ENCODE results near the gene ILDR1.

- TF ChIP-seq CTCF (IDR thresholded peaks at IDR 0.05; ENCODE audit: poor library complexity, severe bottlenecking), result no peak
- TF ChIP-seq EZH2 (IDR thresholded peaks at IDR 0.05; ENCODE audit: borderline replicate concordance, insufficient read depth, low read length, poor library complexity, severe bottlenecking), result no peak
- TF ChIP-seq RAD21 (conservative IDR thresholded peaks at IDR 0.05), result no peak
These were observed 1.4 kb upstream of the ILDR1 start for GRCh38 chr3:122023335-122023910.

Measured in neural cell (in vitro differentiated cells).